HepG2 (cell line): ENCODE results near the gene ATIC. TPM values are rescaled to one million over a fixed set of nuclear protein-coding genes. Genes with fewer than 3 reads are reported as not detected.

Source experiments
- ATAC-seq: fragments of 200-7000 bp; cut with Tn5 transposase; 3 replicates; pipeline ENCODE4 v1.9.1; 2020; ENCODE audit warnings: mild to moderate bottlenecking, moderate library complexity
- BruUV-seq: library from RNA; stranded (reverse); fragments of 400-500 nt; replicated peaks from 2 replicates; lab custom pipeline; 2021; lab: Mats Ljungman, UMichigan
- CTCF ChIA-PET: fragments of 300-600 bp; formaldehyde crosslinking; extraction: SDS; loops from one replicate; lab custom pipeline; 2021; ENCODE audit warnings: low total read pairs, inconsistent platforms, low intra/inter-chr PET ratio; lab: Yijun Ruan, JAX
- POLR2A ChIA-PET: fragments of 350-600 bp; sonication (Branson Sonifier 250); formaldehyde crosslinking; loops from one replicate; lab custom pipeline; 2020; ENCODE audit warnings: antibody characterized with exemption, inconsistent platforms; lab: Yijun Ruan, JAX
- DNase-seq: peaks from one replicate; pipeline ENCODE4 v3.0.0-alpha.2; 2015; ENCODE audit warnings: low spot score
- FAIRE-seq: peaks from 3 replicates; lab custom pipeline; 2011; peaks lifted over from hg19 to GRCh38; lab: Jason Lieb, UNC
- H2AFZ ChIP-seq: one replicate; pipeline ENCODE4 v1.6.1; 2011; ENCODE audit warnings: low read length, inconsistent platforms
- H3K27ac ChIP-seq: fragments of 300-600 bp; 3 replicates; pipeline ENCODE4 v1.8.0; 2011; ENCODE audit warnings: mixed run types, mild to moderate bottlenecking, mixed read lengths, low read length, inconsistent platforms; ENCODE audit not compliant: insufficient read depth; ENCODE audit errors: extremely low read length
- H3K27me3 ChIP-seq, 2 experiments: fragments of 200-600 bp in 1 of 2; 2 replicates in 1 of 2; 3 replicates in 1 of 2; pipeline versions ENCODE4 v1.6.0 to v1.8.0; 2011; ENCODE audit warnings: low read length in 2 of 2, mild to moderate bottlenecking in 2 of 2, moderate library complexity in 2 of 2, inconsistent platforms in 1 of 2; ENCODE audit not compliant: insufficient read depth in 2 of 2, control insufficient read depth in 1 of 2
- H3K36me3 ChIP-seq, 2 experiments: fragments of 200-600 bp in 1 of 2; replicated peaks in 1 of 2; 2 replicates in 1 of 2; 3 replicates in 1 of 2; pipeline versions ENCODE4 v1.5.1 to v1.8.0; 2011; ENCODE audit warnings: low read length in 2 of 2, inconsistent platforms in 1 of 2; ENCODE audit not compliant: insufficient read depth in 2 of 2, control insufficient read depth in 1 of 2
- H3K4me1 ChIP-seq: 2 replicates; pipeline ENCODE4 v1.5.1; 2012; ENCODE audit warnings: low read length, inconsistent platforms; ENCODE audit not compliant: insufficient read depth
- H3K4me2 ChIP-seq: 2 replicates; pipeline ENCODE4 v1.6.0; 2011; ENCODE audit warnings: low read depth, low read length, inconsistent platforms
- H3K4me3 ChIP-seq, 3 experiments: fragments of 200-600 bp in 1 of 3; sonication (generic), shearing (Covaris generic) in 1 of 3; replicated peaks in 1 of 3; 2 replicates each; pipeline ENCODE4 v1.5.1; 2011 to 2016; ENCODE audit warnings: low read length in 3 of 3, inconsistent platforms in 2 of 3, low read depth in 2 of 3, mild to moderate bottlenecking in 2 of 3, control low read depth in 1 of 3, mixed read lengths in 1 of 3; ENCODE audit not compliant: insufficient read depth in 1 of 3
- H3K79me2 ChIP-seq: one replicate; pipeline ENCODE4 v1.6.1; 2011; ENCODE audit warnings: low read length, inconsistent platforms; ENCODE audit not compliant: insufficient read depth
- H3K9ac ChIP-seq: 2 replicates; pipeline ENCODE4 v1.6.0; 2011; ENCODE audit warnings: mild to moderate bottlenecking, low read depth, low read length, inconsistent platforms; ENCODE audit not compliant: insufficient read depth
- H3K9me3 ChIP-seq: 2 replicates; pipeline ENCODE4 v1.5.1; 2012; ENCODE audit warnings: mild to moderate bottlenecking, low read length
- H4K20me1 ChIP-seq: 2 replicates; pipeline ENCODE4 v1.6.0; 2011; ENCODE audit warnings: inconsistent platforms, mild to moderate bottlenecking, low read length, moderate library complexity; ENCODE audit not compliant: insufficient read depth
- CSRNP1 ChIP-seq: sonication (generic); formaldehyde crosslinking; IDR thresholded peaks from 2 replicates; pipeline ENCODE4 v1.8.1; 2023; ENCODE audit warnings: mild to moderate bottlenecking, missing genetic modification reagents
- DPF2 ChIP-seq: sonication (generic); formaldehyde crosslinking; IDR thresholded peaks from 2 replicates; pipeline ENCODE4 v1.4.0; 2020; ENCODE audit warnings: mild to moderate bottlenecking, low read depth, missing genetic modification reagents, borderline replicate concordance
- ETV5 ChIP-seq: IDR thresholded peaks from 2 replicates; pipeline ENCODE4 v1.6.1; 2018; ENCODE audit warnings: missing biosample characterization, missing genetic modification reagents, inconsistent platforms, borderline replicate concordance
- FOXJ3 ChIP-seq: sonication (generic); formaldehyde crosslinking; IDR thresholded peaks from 2 replicates; pipeline ENCODE4 v1.4.0; 2020; ENCODE audit warnings: missing genetic modification reagents, mild to moderate bottlenecking, borderline replicate concordance
- HOXA3 ChIP-seq: sonication (generic); formaldehyde crosslinking; IDR thresholded peaks from 2 replicates; pipeline ENCODE4 v1.5.0; 2020; ENCODE audit warnings: missing genetic modification reagents
- KDM2A ChIP-seq: sonication (generic); formaldehyde crosslinking; IDR thresholded peaks from 2 replicates; pipeline ENCODE4 v1.4.0; 2020; ENCODE audit warnings: low read depth, missing genetic modification reagents, borderline replicate concordance
- MAFF ChIP-seq: IDR thresholded peaks from 2 replicates; pipeline ENCODE4 v1.6.1; 2011; ENCODE audit warnings: low read depth, low read length, improper control_type of control experiment
- MAFK ChIP-seq, 2 experiments: IDR thresholded peaks in 1 of 2; conservative IDR thresholded peaks in 1 of 2; 2 replicates each; pipeline ENCODE4 v1.6.1; 2011; ENCODE audit warnings: improper control_type of control experiment in 2 of 2, low read length in 2 of 2
- NFIC ChIP-seq: IDR thresholded peaks from 2 replicates; pipeline ENCODE4 v1.6.1; 2012; ENCODE audit warnings: mild to moderate bottlenecking, low read length, inconsistent platforms
- RARA ChIP-seq: IDR thresholded peaks from 2 replicates; pipeline ENCODE4 v1.6.1; 2016; ENCODE audit warnings: missing genetic modification reagents, missing compliant biosample characterization
- ZFP91 ChIP-seq: sonication (generic); formaldehyde crosslinking; IDR thresholded peaks from 2 replicates; pipeline ENCODE4 v1.9.0; 2022; ENCODE audit warnings: missing genetic modification reagents, mild to moderate bottlenecking, borderline replicate concordance
- ZIK1 ChIP-seq: sonication (generic); formaldehyde crosslinking; IDR thresholded peaks from 2 replicates; pipeline ENCODE4 v1.5.0; 2020; ENCODE audit warnings: mild to moderate bottlenecking, low read depth, missing genetic modification reagents, borderline replicate concordance
- ZNF263 ChIP-seq: sonication (generic); formaldehyde crosslinking; IDR thresholded peaks from 2 replicates; pipeline ENCODE4 v1.4.0; 2020; ENCODE audit warnings: missing genetic modification reagents
- ZNF839 ChIP-seq: sonication (generic); formaldehyde crosslinking; IDR thresholded peaks from 2 replicates; pipeline ENCODE4 v1.4.0; 2020; ENCODE audit warnings: missing genetic modification reagents, mild to moderate bottlenecking, borderline replicate concordance
- WGBS: methylation state at CpG from one replicate; pipeline ENCODE4 v1.1.6; 2017; ENCODE audit warnings: low lambda C conversion rate; 5-methylcytosine and 5-hydroxymethylcytosine counted together
- in situ Hi-C: cut with HindIII; loops from 2 replicates; pipeline ENCODE4 v1.10.0; 2017; ENCODE audit warnings: low pct_unique_long_range_greater_than_20kb; ENCODE audit not compliant: extremely low pct_ligation_motif_present
- intact Hi-C: fragments of 100-400 bp; cut with micrococcal nuclease; formaldehyde crosslinking; loops from one replicate; pipeline ENCODE4 v1.10.0; 2022; ENCODE audit not compliant: unreplicated experiment
- polyA plus RNA-seq, 8 experiments: library from polyadenylated mRNA; depleted of rRNA in 3 of 8; stranded (reverse) in 7 of 8; unstranded in 1 of 8; fragments of >200 nt; fragmentation: Illumina TruSeq in 4 of 8; extraction: Trizol in 4 of 8; gene quantifications; 2 replicates each; pipeline versions ENCODE4 v1.2.1 to v1.2.3, GENCODE V29; 2011 to 2016; ENCODE audit warnings: low read depth in 4 of 8, missing spikeins in 1 of 8, mixed read lengths in 1 of 8; ENCODE audit not compliant: insufficient read depth in 1 of 8
- total RNA-seq, 5 experiments: library from RNA; depleted of rRNA; stranded (reverse); fragments of >200 nt; fragmentation: Illumina TruSeq; extraction: Trizol; gene quantifications; 2 replicates each; pipeline ENCODE4 v1.2.3, GENCODE V29; 2016; ENCODE audit warnings: low read depth in 1 of 5

The ATIC gene
- total and polyA plus RNA-seq, 2 of the 13 experiments (the other 11 are each of a cell fraction or from before 2014, with no cell fraction given): 89.8 to 146 TPM

GRCh38 chr2:215262303-215262702, 49.6 kb upstream of the ATIC start:
- H4K20me1 ChIP-seq: no peaks in the 10 kb centered on the region
- DNase-seq (no peak), FAIRE-seq (no peak), ATAC-seq (no peak)
- H3K4me1 ChIP-seq: peaks cover 5% of the 10 kb centered on the region; the same call in 1 of the 2 replicates
- WGBS: 94% methylated on average over 1 of the region's 1 CpG
- no peaks in the 10 kb centered on the region for H3K79me2 ChIP-seq
- H3K4me2 ChIP-seq: no peak overlapping the region
- H3K9ac ChIP-seq: no peak overlapping the region
- POLR2A ChIA-PET: no interaction called here
- in situ Hi-C loops: no loop called here
- H3K27me3 ChIP-seq: no peaks in the 10 kb centered on the region
- H3K36me3 ChIP-seq: no peaks in the 10 kb centered on the region
- no peak overlapping the region for H2AFZ ChIP-seq
- CTCF ChIA-PET: no interaction called here
- no peak overlapping the region for H3K27ac ChIP-seq
- H3K9me3 ChIP-seq: no peaks in the 10 kb centered on the region
- no peak overlapping the region for H3K4me3 ChIP-seq
- intact Hi-C loops: no loop called here
- BruUV-seq: no TSS peak
- TF ChIP-seq CSRNP1 (CRISPR knock-in tag) (no peak), MAFK (conservative IDR thresholded peaks at IDR 0.05 in 1 of 2, IDR thresholded peaks at IDR 0.05 in 1 of 2; ENCODE audit: low read length in 2 of 2) (peak; percentile 71 to 74), MAFF (peak; percentile 56; the same call in 1 of the 2 replicates)
- TF ChIP-seq, all 625 proteins: peak for 2

GRCh38 chr2:215262741-215263362, 49.0 kb upstream of the ATIC start:
- CTCF ChIA-PET: no interaction called here
- 19% methylated on average over 4 of the region's 4 CpGs for WGBS
- no peak overlapping the region for H3K9ac ChIP-seq
- H3K9me3 ChIP-seq: no peaks in the 10 kb centered on the region
- peaks cover 5% of the 10 kb centered on the region; the same call in 1 of the 2 replicates for H3K4me1 ChIP-seq
- POLR2A ChIA-PET: no interaction called here
- no peaks in the 10 kb centered on the region for H4K20me1 ChIP-seq
- DNase-seq (no peak), ATAC-seq (no peak), FAIRE-seq (no peak)
- intact Hi-C loops: no loop called here
- H3K36me3 ChIP-seq: no peaks in the 10 kb centered on the region
- H3K27me3 ChIP-seq: no peaks in the 10 kb centered on the region
- no peak overlapping the region for H3K4me2 ChIP-seq
- H3K79me2 ChIP-seq: no peaks in the 10 kb centered on the region
- no peak overlapping the region for H3K4me3 ChIP-seq
- in situ Hi-C loops: no loop called here
- no peak overlapping the region for H3K27ac ChIP-seq
- no peak overlapping the region for H2AFZ ChIP-seq
- BruUV-seq: no TSS peak
- no peak for TF ChIP-seq ZNF263
- TF ChIP-seq ZNF839 (CRISPR knock-in tag): no peak
- no peak for TF ChIP-seq FOXJ3 (CRISPR knock-in tag)
- TF ChIP-seq DPF2: no peak
- TF ChIP-seq RARA (CRISPR knock-in tag): no peak
- TF ChIP-seq ZFP91: no peak
- no peak for TF ChIP-seq NFIC
- no peak for TF ChIP-seq KDM2A
- TF ChIP-seq ZIK1 (CRISPR knock-in tag): no peak
- TF ChIP-seq ETV5 (CRISPR knock-in tag): no peak
- TF ChIP-seq HOXA3 (CRISPR knock-in tag): no peak
